Measurements from ENCODE around the gene SLC12A8. TPM values are rescaled to one million over a fixed set of nuclear protein-coding genes. Genes with fewer than 3 reads are reported as not detected.

SLC12A8 gene
- total RNA-seq, 1 donor from 2014 or later: 8.0 TPM

GRCh38 chr3:125059488-125060245 lies 152.9 kb downstream of the SLC12A8 start:
- peaks cover 41% of the 10 kb centered on the region for H3K27me3 Mint-ChIP-seq (ENCODE audit: low read depth)
- no peak overlapping the region for H3K27ac Mint-ChIP-seq
- DNase-seq (ENCODE audit: low spot score in 2 of 2, unreplicated experiment in 2 of 2): no peak
- peaks cover 6% of the 10 kb centered on the region for H3K9me3 Mint-ChIP-seq
- no peaks in the 10 kb centered on the region for H3K36me3 Mint-ChIP-seq
- peaks cover 26% of the 10 kb centered on the region for H3K4me1 Mint-ChIP-seq
- H3K4me3 Mint-ChIP-seq: no peak overlapping the region
- TF ChIP-seq, protein P1, sequence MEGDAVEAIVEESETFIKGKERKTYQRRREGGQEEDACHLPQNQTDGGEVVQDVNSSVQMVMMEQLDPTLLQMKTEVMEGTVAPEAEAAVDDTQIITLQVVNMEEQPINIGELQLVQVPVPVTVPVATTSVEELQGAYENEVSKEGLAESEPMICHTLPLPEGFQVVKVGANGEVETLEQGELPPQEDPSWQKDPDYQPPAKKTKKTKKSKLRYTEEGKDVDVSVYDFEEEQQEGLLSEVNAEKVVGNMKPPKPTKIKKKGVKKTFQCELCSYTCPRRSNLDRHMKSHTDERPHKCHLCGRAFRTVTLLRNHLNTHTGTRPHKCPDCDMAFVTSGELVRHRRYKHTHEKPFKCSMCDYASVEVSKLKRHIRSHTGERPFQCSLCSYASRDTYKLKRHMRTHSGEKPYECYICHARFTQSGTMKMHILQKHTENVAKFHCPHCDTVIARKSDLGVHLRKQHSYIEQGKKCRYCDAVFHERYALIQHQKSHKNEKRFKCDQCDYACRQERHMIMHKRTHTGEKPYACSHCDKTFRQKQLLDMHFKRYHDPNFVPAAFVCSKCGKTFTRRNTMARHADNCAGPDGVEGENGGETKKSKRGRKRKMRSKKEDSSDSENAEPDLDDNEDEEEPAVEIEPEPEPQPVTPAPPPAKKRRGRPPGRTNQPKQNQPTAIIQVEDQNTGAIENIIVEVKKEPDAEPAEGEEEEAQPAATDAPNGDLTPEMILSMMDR (IDR thresholded peaks at IDR 0.05; ENCODE audit: unreplicated experiment): no peak

DNA sequence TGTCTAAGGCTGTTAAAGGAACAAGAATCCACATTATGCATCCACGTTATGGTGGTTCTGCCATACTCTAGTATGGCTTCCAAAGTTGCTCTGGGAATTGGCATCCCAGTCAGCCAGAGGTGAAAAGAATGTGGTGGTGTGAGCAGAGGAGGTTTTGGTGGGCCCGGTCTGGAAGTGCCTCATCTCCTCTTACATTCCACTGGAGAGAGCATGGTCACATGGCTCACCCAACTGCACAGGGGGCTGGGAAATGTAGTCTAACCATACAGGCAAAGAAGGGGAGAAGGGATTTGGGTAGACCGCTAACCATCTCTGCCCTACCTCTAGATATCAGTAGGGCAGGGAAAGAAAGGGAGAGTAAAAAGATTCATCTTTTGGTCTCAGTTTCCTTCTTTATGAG lies 153.6 kb downstream of the SLC12A8 start:
- Mint-ChIP-seq H3K9me3 (no peaks in the 10 kb centered on the region), H3K4me1 (peaks cover 31% of the 10 kb centered on the region), H3K36me3 (no peaks in the 10 kb centered on the region), H3K27ac (no peak overlapping the region), H3K27me3 (ENCODE audit: low read depth) (peaks cover 48% of the 10 kb centered on the region), H3K4me3 (no peak overlapping the region)
- no peak for DNase-seq (ENCODE audit: low spot score in 2 of 2, unreplicated experiment in 2 of 2)
- TF ChIP-seq, protein P1 (IDR thresholded peaks at IDR 0.05; ENCODE audit: unreplicated experiment): no peak

DNA sequence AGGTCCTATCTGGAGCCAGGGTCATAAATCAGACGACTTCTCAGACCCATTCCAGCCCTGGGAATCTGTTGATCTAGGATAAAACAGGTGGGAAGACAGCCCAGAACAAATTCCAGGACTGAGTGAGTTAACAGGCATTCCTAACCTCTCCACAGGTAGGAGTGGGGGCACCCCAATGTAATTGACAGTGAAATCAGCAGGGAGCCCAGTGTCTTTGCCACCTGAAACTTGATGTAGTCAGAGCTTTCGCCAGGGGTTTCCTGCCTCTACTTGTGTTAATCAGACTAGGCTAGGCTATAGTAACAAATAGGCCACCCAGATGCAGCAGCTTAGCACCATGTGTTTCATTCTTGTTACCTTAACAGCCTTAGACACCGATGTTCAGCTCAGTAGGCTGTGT lies 154.0 kb downstream of the SLC12A8 start:
- Mint-ChIP-seq H3K27me3 (ENCODE audit: low read depth) (peaks cover 52% of the 10 kb centered on the region), H3K9me3 (no peaks in the 10 kb centered on the region), H3K36me3 (no peaks in the 10 kb centered on the region), H3K4me1 (peaks cover 30% of the 10 kb centered on the region), H3K27ac (no peak overlapping the region), H3K4me3 (no peak overlapping the region)
- no peak for DNase-seq (ENCODE audit: low spot score in 2 of 2, unreplicated experiment in 2 of 2)
- TF ChIP-seq, protein P1 (IDR thresholded peaks at IDR 0.05; ENCODE audit: unreplicated experiment): no peak

DNA sequence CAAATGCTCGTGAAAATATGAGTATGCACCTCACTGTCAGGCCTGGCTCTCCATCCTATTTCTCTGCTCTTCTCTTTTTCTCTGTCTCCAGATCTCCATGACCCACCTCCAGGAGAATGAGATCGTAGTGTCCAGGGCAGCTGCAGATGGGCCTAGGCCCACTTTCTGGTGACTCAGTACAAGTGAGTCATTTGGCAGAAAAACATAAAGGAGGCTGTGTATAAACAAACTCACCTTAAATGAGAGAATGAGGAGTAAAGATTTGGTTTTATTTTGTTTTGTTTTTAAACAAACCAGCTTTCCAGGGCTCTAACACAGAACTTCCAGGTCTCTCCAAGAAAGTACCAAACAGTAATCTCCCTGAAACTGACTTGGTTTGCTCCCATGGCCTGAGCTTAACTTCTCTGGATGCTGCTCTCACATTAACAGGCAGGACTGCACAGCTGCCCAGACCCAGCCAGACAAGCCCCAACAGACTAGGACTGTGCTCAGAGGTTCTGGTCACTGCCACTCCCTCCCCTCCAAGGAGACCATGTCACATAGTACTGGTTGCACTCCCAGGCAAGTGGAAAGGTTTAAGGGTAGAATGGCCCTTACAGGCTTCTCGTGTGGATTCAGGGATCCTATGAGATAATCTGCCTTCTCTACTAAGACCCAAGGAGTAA lies 155.2 kb downstream of the SLC12A8 start:
- Mint-ChIP-seq H3K27ac (no peak overlapping the region), H3K9me3 (no peaks in the 10 kb centered on the region), H3K36me3 (no peaks in the 10 kb centered on the region), H3K4me1 (peaks cover 25% of the 10 kb centered on the region), H3K4me3 (peak overlapping the region; percentile 61), H3K27me3 (ENCODE audit: low read depth) (peaks cover 64% of the 10 kb centered on the region)
- TF ChIP-seq, protein P1 (IDR thresholded peaks at IDR 0.05; ENCODE audit: unreplicated experiment): no peak
- no peak for DNase-seq (ENCODE audit: low spot score in 2 of 2, unreplicated experiment in 2 of 2)

GRCh38 chr3:125055913-125056745 lies 156.4 kb downstream of the SLC12A8 start, which contains the start of gene HEG1:
Gene HEG1, minus strand, starts transcription at chr3:125055997. Its CDS starts 107 bp downstream, at chr3:125055890.
- peaks cover 71% of the 10 kb centered on the region for H3K27me3 Mint-ChIP-seq (ENCODE audit: low read depth)
- H3K27ac Mint-ChIP-seq: peak within 1 kb of the TSS; percentile 32
- H3K36me3 Mint-ChIP-seq: no peaks in the 10 kb centered on the region
- H3K4me3 Mint-ChIP-seq: peak within 1 kb of the TSS; percentile 75
- H3K4me1 Mint-ChIP-seq: peaks cover 35% of the 10 kb centered on the region
- TF ChIP-seq, protein P1 (IDR thresholded peaks at IDR 0.05; ENCODE audit: unreplicated experiment): no peak
- no peaks in the 10 kb centered on the region for H3K9me3 Mint-ChIP-seq
- DNase-seq (ENCODE audit: low spot score in 2 of 2, unreplicated experiment in 2 of 2): peak in 1 of 2 experiments; percentile 57

Measured in mesothelial cell of epicardium (in vitro differentiated cells).